ENCODE results near the gene SRCAP.

Gene SRCAP

DNA sequence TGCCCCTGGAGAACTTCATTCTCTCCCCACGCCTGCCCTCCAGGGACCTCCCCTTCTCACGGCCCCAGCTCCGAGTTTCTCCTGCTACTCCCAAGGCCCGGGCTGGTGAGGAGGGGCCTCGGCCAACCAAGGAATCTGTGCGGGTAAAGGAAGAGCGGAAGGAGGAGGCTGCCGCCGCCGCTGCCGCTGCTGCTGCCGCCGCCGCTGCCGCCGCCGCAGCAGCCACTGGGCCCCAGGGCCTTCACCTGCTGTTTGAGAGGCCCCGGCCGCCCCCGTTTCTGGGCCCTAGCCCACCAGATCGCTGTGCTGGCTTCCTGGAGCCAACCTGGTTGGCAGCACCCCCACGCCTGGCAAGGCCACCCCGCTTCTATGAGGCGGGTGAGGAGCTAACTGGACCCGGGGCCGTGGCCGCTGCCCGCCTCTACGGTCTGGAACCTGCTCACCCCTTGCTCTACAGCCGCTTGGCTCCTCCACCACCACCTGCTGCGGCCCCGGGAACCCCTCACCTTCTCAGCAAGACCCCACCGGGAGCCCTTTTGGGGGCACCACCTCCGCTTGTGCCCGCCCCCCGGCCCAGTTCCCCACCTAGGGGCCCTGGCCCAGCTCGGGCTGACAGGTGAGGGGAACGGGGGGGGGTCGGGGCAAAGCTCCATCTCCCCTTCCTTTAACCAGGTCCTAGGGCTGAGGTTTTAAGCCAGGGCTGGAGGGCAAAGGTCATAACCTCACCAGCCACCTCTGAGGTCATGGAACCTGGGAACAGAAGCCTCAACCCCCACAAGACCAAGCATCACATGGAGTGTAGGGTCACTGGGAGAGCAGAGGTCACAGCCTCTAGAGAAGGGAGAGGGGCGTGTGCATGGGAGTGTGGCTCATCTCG is 29.7 kb upstream of the SRCAP start:
- DNase-seq, result no peak
- CTCF ChIA-PET, result interaction anchor here (1.9 to 6.2 kb wide), 3 partner anchors 9 to 24 kb away, joined by 5 to 54 read pairs (median 7); no protein-coding TSS in a partner anchor
- 90% methylated on average over 17 of the region's 41 CpGs for WGBS (ENCODE audit: insufficient coverage)
- H3K27ac ChIP-seq (ENCODE audit: insufficient read depth in 1 of 2, low read depth in 1 of 2, low read length in 2 of 2, poor library complexity in 1 of 2, severe bottlenecking in 2 of 2), result no peak overlapping the region
- H3K4me3 ChIP-seq (ENCODE audit: control insufficient read depth in 1 of 7, extremely low read depth in 1 of 7, insufficient read depth in 4 of 7, low read depth in 2 of 7, low read length in 6 of 7), result no peak overlapping the region
- H3K4me1 ChIP-seq (ENCODE audit: control extremely low read depth in 1 of 4, control insufficient read depth in 4 of 4, insufficient read depth in 4 of 4, low read length in 3 of 4), result no peaks in the 10 kb centered on the region
- H3K9me3 ChIP-seq (ENCODE audit: control extremely low read depth in 1 of 5, control insufficient read depth in 4 of 5, insufficient read depth in 2 of 5, low read depth in 1 of 5, low read length in 4 of 5), result no peaks in the 10 kb centered on the region
- POLR2A ChIA-PET, result interaction anchor here (0.6 to 1.7 kb wide), 5 partner anchors 8 to 47 kb away, joined by 3 to 6 read pairs (median 4); partner anchors contain the start of gene FBRS
- no peaks in the 10 kb centered on the region for H3K27me3 ChIP-seq (replicated peaks in 2 of 5; ENCODE audit: control insufficient read depth in 4 of 5, insufficient read depth in 5 of 5, low read length in 4 of 5)
- H3K36me3 ChIP-seq (ENCODE audit: control insufficient read depth in 4 of 4, insufficient read depth in 4 of 4, low read length in 3 of 4), result peaks cover 7 to 67% (median 57%) of the 10 kb centered on the region in 4 experiments

DNA sequence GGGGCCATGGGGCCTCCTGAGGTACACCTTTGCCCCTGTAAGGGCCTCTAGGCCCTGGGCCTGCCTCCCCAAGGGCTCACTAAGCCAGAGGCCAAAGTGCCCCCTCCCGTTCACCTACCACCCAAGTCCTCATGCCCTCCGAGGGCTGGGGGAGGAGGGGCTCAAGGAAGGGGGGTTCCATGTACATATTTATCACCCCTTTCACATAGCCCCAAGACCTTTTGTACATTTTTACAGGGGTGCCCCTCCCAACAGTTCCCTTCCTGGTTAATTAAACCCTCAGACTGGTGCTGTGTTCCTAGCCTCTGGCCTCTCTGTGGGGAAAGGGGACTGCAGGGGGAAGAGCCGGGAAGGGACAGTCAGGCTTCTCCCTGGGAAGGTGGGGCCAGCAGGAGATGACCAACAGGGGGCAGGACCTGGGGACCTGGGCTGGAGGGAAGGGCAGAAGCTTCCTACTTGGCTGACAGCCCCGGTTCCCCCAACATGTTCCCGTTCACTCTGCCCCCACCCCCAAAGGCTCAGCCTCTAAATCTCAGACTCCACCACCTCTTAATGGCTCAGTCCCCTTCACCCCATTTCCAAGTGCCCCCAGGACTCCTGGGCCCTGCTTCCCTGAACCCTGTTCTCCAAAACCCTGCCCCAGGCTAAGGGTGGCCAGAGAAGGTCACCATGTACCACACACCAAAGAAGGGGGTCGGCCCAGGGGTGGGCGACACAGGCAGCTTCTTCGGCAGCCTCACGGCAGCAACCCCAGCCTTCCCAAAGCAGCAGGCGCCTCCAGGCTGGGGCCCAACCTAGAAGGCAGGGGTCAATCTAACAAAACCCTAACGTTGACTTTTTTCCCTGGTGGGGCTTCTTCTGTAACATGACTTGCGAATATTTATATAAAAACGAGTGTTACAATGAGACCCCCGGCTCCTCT is 28.8 kb upstream of the SRCAP start:
- ChIA-PET CTCF (interaction anchor here (1.9 kb wide), 1 partner anchor 24 kb away, joined by 7 read pairs; no protein-coding TSS in a partner anchor), POLR2A (interaction anchor here (0.6 to 1.6 kb wide), 3 partner anchors 9 to 46 kb away, joined by 3 to 5 read pairs (median 4); no protein-coding TSS in a partner anchor)
- peaks cover 7 to 58% (median 51%) of the 10 kb centered on the region in 4 experiments for H3K36me3 ChIP-seq (ENCODE audit: control insufficient read depth in 4 of 4, insufficient read depth in 4 of 4, low read length in 3 of 4)
- H3K4me1 ChIP-seq (ENCODE audit: control extremely low read depth in 1 of 4, control insufficient read depth in 4 of 4, insufficient read depth in 4 of 4, low read length in 3 of 4), result no peaks in the 10 kb centered on the region
- no peak overlapping the region for H3K4me3 ChIP-seq (ENCODE audit: control insufficient read depth in 1 of 7, extremely low read depth in 1 of 7, insufficient read depth in 4 of 7, low read depth in 2 of 7, low read length in 6 of 7)
- DNase-seq, result no peak
- no peaks in the 10 kb centered on the region for H3K9me3 ChIP-seq (ENCODE audit: control extremely low read depth in 1 of 5, control insufficient read depth in 4 of 5, insufficient read depth in 2 of 5, low read depth in 1 of 5, low read length in 4 of 5)
- WGBS (ENCODE audit: insufficient coverage), result 82% methylated on average over 6 of the region's 14 CpGs
- H3K27ac ChIP-seq (ENCODE audit: insufficient read depth in 1 of 2, low read depth in 1 of 2, low read length in 2 of 2, poor library complexity in 1 of 2, severe bottlenecking in 2 of 2), result no peak overlapping the region
- H3K27me3 ChIP-seq (replicated peaks in 2 of 5; ENCODE audit: control insufficient read depth in 4 of 5, insufficient read depth in 5 of 5, low read length in 4 of 5), result no peaks in the 10 kb centered on the region

DNA sequence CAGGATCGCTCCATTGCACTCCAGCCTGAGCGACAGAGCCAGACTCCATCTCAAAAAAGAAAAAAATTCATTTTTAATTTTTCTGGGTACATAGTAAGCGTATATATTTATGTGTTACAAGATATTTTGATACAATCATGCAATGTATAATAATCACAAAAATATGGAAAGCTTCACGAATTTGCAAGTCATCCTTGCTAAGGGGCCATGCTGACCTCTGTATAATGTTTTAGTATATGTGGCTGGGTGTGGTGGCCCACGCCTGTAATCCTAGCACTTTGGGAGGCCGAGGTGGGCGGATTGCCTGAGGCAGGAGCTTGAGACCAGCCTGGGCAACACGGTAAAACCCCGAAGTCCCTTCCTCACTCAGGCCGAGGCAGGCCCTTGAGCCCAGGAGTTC is 23.8 kb upstream of the SRCAP start:
- POLR2A ChIA-PET, result interaction anchor here (1.4 kb wide), 1 partner anchor 15 kb away, joined by 3 read pairs; no protein-coding TSS in a partner anchor
- no peaks in the 10 kb centered on the region for H3K9me3 ChIP-seq (ENCODE audit: control extremely low read depth in 1 of 5, control insufficient read depth in 4 of 5, insufficient read depth in 2 of 5, low read depth in 1 of 5, low read length in 4 of 5)
- no peak for DNase-seq
- no peak overlapping the region for H3K4me3 ChIP-seq (ENCODE audit: control insufficient read depth in 1 of 7, extremely low read depth in 1 of 7, insufficient read depth in 4 of 7, low read depth in 2 of 7, low read length in 6 of 7)
- H3K27me3 ChIP-seq (replicated peaks in 2 of 5; ENCODE audit: control insufficient read depth in 4 of 5, insufficient read depth in 5 of 5, low read length in 4 of 5), result no peaks in the 10 kb centered on the region
- no peaks in the 10 kb centered on the region for H3K4me1 ChIP-seq (ENCODE audit: control extremely low read depth in 1 of 4, control insufficient read depth in 4 of 4, insufficient read depth in 4 of 4, low read length in 3 of 4)
- CTCF ChIA-PET, result interaction anchor here (0.9 to 4.7 kb wide), 5 partner anchors 9 to 258 kb away, joined by 3 to 31 read pairs (median 4); no protein-coding TSS in a partner anchor
- 95% methylated on average over 7 of the region's 10 CpGs for WGBS (ENCODE audit: insufficient coverage)
- no peak overlapping the region for H3K27ac ChIP-seq (ENCODE audit: insufficient read depth in 1 of 2, low read depth in 1 of 2, low read length in 2 of 2, poor library complexity in 1 of 2, severe bottlenecking in 2 of 2)
- peaks cover 0 to 8% (median 7%) of the 10 kb centered on the region in 4 experiments for H3K36me3 ChIP-seq (ENCODE audit: control insufficient read depth in 4 of 4, insufficient read depth in 4 of 4, low read length in 3 of 4)

DNA sequence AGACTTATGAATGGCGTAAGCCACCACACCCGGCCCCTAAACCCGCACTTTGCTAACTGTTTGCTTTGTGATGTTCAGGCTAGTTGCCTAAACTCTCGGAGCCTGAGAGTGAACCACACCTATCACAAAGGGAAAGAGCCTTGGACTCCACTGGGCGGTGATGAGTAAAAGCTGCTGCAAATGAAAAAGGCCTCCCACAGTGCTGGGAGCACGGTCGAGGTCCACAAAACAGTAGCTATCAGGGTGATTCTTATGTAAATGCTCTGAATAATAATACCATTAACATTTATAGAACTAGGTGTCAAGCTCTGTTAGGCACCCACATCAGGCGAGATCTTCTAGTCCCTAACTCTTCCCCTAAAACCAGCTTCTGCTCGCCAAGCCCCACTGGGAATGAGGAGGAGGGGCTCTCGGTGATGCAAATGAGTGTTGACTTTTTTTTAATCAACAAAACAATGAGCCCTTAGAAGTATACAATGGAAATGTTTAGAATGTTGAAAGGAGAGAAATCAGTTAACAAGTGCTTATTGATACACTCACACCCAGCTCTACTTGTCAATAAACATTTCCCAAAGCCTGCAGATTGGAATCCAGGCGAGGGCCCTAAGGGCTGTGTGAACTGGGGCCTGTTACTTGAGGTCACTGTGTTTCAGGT is 20.9 kb upstream of the SRCAP start:
- H3K27ac ChIP-seq (ENCODE audit: insufficient read depth in 1 of 2, low read depth in 1 of 2, low read length in 2 of 2, poor library complexity in 1 of 2, severe bottlenecking in 2 of 2), result no peak overlapping the region
- ChIA-PET CTCF (interaction anchor here (1.1 to 4.7 kb wide), 5 partner anchors 10 to 70 kb away, joined by 3 to 31 read pairs (median 3); partner anchors contain the start of genes PHKG2 and PRR14), POLR2A (interaction anchor here (1.1 kb wide), 1 partner anchor 19 kb away, joined by 3 read pairs; no protein-coding TSS in a partner anchor)
- WGBS (ENCODE audit: insufficient coverage), result 100% methylated on average over 3 of the region's 11 CpGs
- H3K4me1 ChIP-seq (ENCODE audit: control extremely low read depth in 1 of 4, control insufficient read depth in 4 of 4, insufficient read depth in 4 of 4, low read length in 3 of 4), result no peaks in the 10 kb centered on the region
- H3K27me3 ChIP-seq (replicated peaks in 2 of 5; ENCODE audit: control insufficient read depth in 4 of 5, insufficient read depth in 5 of 5, low read length in 4 of 5), result no peaks in the 10 kb centered on the region
- no peaks in the 10 kb centered on the region for H3K9me3 ChIP-seq (ENCODE audit: control extremely low read depth in 1 of 5, control insufficient read depth in 4 of 5, insufficient read depth in 2 of 5, low read depth in 1 of 5, low read length in 4 of 5)
- no peak for DNase-seq
- no peaks in the 10 kb centered on the region for H3K36me3 ChIP-seq (ENCODE audit: control insufficient read depth in 4 of 4, insufficient read depth in 4 of 4, low read length in 3 of 4)
- no peak overlapping the region for H3K4me3 ChIP-seq (ENCODE audit: control insufficient read depth in 1 of 7, extremely low read depth in 1 of 7, insufficient read depth in 4 of 7, low read depth in 2 of 7, low read length in 6 of 7)

DNA sequence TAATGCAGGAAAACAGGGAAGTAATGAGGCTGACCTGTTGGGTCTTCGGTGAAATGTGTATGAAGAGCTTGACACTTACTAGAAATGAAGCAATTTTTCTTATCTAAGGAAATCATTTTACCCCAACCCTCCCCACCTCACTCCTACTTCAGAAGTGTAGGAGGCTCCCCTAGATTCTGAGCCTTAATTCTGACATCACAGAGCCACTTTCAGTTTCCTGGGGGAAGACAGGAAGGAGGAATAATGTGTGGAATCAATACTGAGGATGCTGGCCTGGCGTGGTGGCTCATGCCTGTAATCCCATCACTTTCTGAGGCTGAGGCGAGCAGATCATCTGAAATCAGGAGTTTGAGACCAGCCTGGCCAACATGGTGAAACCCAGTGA is 20.4 kb upstream of the SRCAP start:
- DNase-seq, result no peak
- H3K27ac ChIP-seq (ENCODE audit: insufficient read depth in 1 of 2, low read depth in 1 of 2, low read length in 2 of 2, poor library complexity in 1 of 2, severe bottlenecking in 2 of 2), result no peak overlapping the region
- no peak overlapping the region for H3K4me3 ChIP-seq (ENCODE audit: control insufficient read depth in 1 of 7, extremely low read depth in 1 of 7, insufficient read depth in 4 of 7, low read depth in 2 of 7, low read length in 6 of 7)
- H3K9me3 ChIP-seq (ENCODE audit: control extremely low read depth in 1 of 5, control insufficient read depth in 4 of 5, insufficient read depth in 2 of 5, low read depth in 1 of 5, low read length in 4 of 5), result no peaks in the 10 kb centered on the region
- WGBS (ENCODE audit: insufficient coverage), result 93% methylated on average over 2 of the region's 3 CpGs
- H3K27me3 ChIP-seq (replicated peaks in 2 of 5; ENCODE audit: control insufficient read depth in 4 of 5, insufficient read depth in 5 of 5, low read length in 4 of 5), result no peaks in the 10 kb centered on the region
- H3K36me3 ChIP-seq (ENCODE audit: control insufficient read depth in 4 of 4, insufficient read depth in 4 of 4, low read length in 3 of 4), result no peaks in the 10 kb centered on the region
- CTCF ChIA-PET, result interaction anchor here (1.1 to 4.7 kb wide), 4 partner anchors 10 to 69 kb away, joined by 3 to 31 read pairs (median 4); partner anchors contain the start of genes PHKG2 and PRR14
- POLR2A ChIA-PET, result interaction anchor here (1.1 kb wide), 1 partner anchor 19 kb away, joined by 3 read pairs; no protein-coding TSS in a partner anchor
- no peaks in the 10 kb centered on the region for H3K4me1 ChIP-seq (ENCODE audit: control extremely low read depth in 1 of 4, control insufficient read depth in 4 of 4, insufficient read depth in 4 of 4, low read length in 3 of 4)

DNA sequence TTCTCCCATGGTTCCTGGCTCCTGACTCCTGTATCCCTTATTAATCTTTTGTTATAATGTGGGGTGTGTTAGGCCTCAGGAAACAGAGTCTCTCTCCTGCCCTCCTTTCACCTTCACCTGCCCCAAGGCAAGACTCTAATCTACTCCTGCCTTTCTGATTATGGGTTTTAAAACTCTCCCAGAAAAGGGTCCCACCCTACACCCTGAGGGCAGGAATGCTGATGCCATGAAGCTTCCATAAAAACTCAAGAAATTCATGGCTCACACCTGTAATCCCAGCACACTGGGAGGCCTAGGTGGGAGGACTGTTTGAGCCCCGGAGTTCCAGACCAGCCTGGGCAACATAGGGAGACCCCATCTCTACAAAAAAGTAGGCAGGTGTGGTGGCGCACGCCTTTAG is 18.6 kb upstream of the SRCAP start:
- POLR2A ChIA-PET, result no interaction called here
- no peaks in the 10 kb centered on the region for H3K36me3 ChIP-seq (ENCODE audit: control insufficient read depth in 4 of 4, insufficient read depth in 4 of 4, low read length in 3 of 4)
- DNase-seq, result no peak
- 100% methylated on average over 2 of the region's 3 CpGs for WGBS (ENCODE audit: insufficient coverage)
- no peak overlapping the region for H3K4me3 ChIP-seq (ENCODE audit: control insufficient read depth in 1 of 7, extremely low read depth in 1 of 7, insufficient read depth in 4 of 7, low read depth in 2 of 7, low read length in 6 of 7)
- no peaks in the 10 kb centered on the region for H3K4me1 ChIP-seq (ENCODE audit: control extremely low read depth in 1 of 4, control insufficient read depth in 4 of 4, insufficient read depth in 4 of 4, low read length in 3 of 4)
- H3K27ac ChIP-seq (ENCODE audit: insufficient read depth in 1 of 2, low read depth in 1 of 2, low read length in 2 of 2, poor library complexity in 1 of 2, severe bottlenecking in 2 of 2), result no peak overlapping the region
- no peaks in the 10 kb centered on the region for H3K27me3 ChIP-seq (replicated peaks in 2 of 5; ENCODE audit: control insufficient read depth in 4 of 5, insufficient read depth in 5 of 5, low read length in 4 of 5)
- CTCF ChIA-PET, result interaction anchor here (1.0 to 1.2 kb wide), 2 partner anchors 13 to 14 kb away, joined by 3 to 5 read pairs; no protein-coding TSS in a partner anchor
- no peaks in the 10 kb centered on the region for H3K9me3 ChIP-seq (ENCODE audit: control extremely low read depth in 1 of 5, control insufficient read depth in 4 of 5, insufficient read depth in 2 of 5, low read depth in 1 of 5, low read length in 4 of 5)
